IPS DF 6.9 (cell line): Measurements from ENCODE around the gene SPATA25.
A peak's percentile ranks its signal among the peaks of the same experiment; 100 is the strongest.

Experiments used
- DNase-seq: peaks from one replicate; pipeline ENCODE4 v3.0.0-alpha.2; 2013; ENCODE audit warnings: low read depth, low spot score
- H3K27ac ChIP-seq: one replicate; pipeline ENCODE4 v1.5.1; 2013; ENCODE audit warnings: low read length, control low read depth
- H3K27me3 ChIP-seq: 2 replicates; pipeline ENCODE4 v1.6.1; 2013; ENCODE audit warnings: mild to moderate bottlenecking, low read length; ENCODE audit not compliant: control insufficient read depth, insufficient read depth
- H3K36me3 ChIP-seq: 2 replicates; pipeline ENCODE4 v1.6.1; 2013; ENCODE audit warnings: low read length; ENCODE audit not compliant: control insufficient read depth, insufficient read depth
- H3K4me1 ChIP-seq: 2 replicates; pipeline ENCODE4 v1.6.1; 2013; ENCODE audit warnings: low read length; ENCODE audit not compliant: control insufficient read depth, insufficient read depth
- H3K4me3 ChIP-seq: 2 replicates; pipeline ENCODE4 v1.5.1; 2013; ENCODE audit warnings: mild to moderate bottlenecking, low read length
- H3K9me3 ChIP-seq: 2 replicates; pipeline ENCODE4 v1.6.1; 2013; ENCODE audit warnings: low read length, inconsistent platforms; ENCODE audit not compliant: control insufficient read depth, insufficient read depth
- WGBS: extraction: QIAGEN DNeasy Blood & Tissue Kit; methylation state at CpG from one replicate; pipeline ENCODE4 v1.1.7; 2013; ENCODE audit warnings: mixed read lengths, missing lambda C conversion rate; ENCODE audit not compliant: insufficient read length, insufficient coverage; 5-methylcytosine and 5-hydroxymethylcytosine counted together

The SPATA25 gene

GRCh38 chr20:45861221-45862075 is 26.0 kb downstream of the SPATA25 start:
- H3K9me3 ChIP-seq = no peaks in the 10 kb centered on the region
- no peak overlapping the region for H3K27ac ChIP-seq
- no CpG with 5 or more reads among the region's 7 CpGs for whole genome bisulfite sequencing
- H3K4me3 ChIP-seq = no peak overlapping the region
- DNase-seq = no peak
- H3K27me3 ChIP-seq = no peaks in the 10 kb centered on the region
- peaks cover 1% of the 10 kb centered on the region; the same call in 1 of the 2 replicates for H3K4me1 ChIP-seq
- H3K36me3 ChIP-seq = no peaks in the 10 kb centered on the region

DNA sequence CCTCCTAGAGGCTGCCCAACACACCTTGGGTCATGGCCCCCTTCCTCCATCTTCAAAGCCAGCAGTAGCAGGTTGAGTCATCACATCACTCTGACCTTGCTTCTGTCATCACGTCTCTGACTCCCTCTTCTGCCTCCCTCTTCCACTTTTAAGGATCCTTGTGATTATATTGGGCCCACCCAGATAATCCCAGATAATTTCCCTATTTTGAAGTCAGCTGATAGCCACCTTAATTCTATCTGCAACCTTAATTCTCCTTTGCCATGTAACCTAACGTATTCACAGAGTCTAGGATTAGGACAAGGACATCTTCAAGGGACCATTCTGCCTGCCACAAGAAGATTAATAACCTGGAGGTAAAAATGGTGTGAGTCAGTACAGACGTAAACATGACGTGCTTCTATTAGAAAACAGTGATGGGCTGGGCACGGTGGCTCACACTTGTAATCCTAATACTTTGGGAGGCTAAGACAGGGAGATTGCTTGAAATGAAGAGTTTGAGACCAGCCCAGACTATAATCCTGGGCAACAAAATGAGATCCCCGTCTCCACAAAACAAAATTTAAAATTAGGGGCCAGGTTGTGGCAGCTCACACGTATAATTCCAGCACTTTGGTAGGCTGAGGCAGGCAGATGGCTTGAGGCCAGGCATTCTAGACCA is 26.7 kb downstream of the SPATA25 start:
- no CpG with 5 or more reads among the region's 7 CpGs for WGBS
- H3K27ac ChIP-seq = no peak overlapping the region

DNA sequence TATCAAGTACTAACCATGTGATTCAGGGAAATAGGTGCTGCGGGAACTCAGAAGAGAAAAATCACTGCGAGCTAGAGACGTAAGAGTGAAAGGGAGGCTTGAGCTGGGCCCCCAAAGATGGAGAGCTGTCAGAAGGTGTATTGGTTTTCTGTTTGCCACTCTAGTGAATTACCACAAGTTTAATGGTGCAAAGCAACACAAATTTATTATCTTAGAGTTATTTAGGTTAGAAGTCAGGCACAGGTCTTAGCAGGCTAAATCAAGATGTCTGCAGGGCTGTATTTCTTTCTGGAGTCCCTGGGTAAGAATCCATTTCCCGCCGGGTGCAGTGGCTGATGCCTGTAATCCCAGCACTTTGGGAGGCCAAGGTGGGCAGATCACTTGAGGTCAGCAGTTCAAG is 27.5 kb downstream of the SPATA25 start:
- Histone ChIP-seq H3K9me3 (no peaks in the 10 kb centered on the region), H3K27ac (no peak overlapping the region), H3K27me3 (no peaks in the 10 kb centered on the region), H3K4me1 (peaks cover 3% of the 10 kb centered on the region; the same call in 1 of the 2 replicates), H3K4me3 (no peak overlapping the region), H3K36me3 (no peaks in the 10 kb centered on the region)
- WGBS = no CpG with 5 or more reads among the region's 5 CpGs
- no peak for DNase-seq

More for the DNA sequence above, 26.7 kb downstream of the SPATA25 start:
- Histone ChIP-seq H3K36me3 (no peaks in the 10 kb centered on the region), H3K4me1 (peaks cover 1% of the 10 kb centered on the region; the same call in 1 of the 2 replicates), H3K9me3 (no peaks in the 10 kb centered on the region), H3K27me3 (no peaks in the 10 kb centered on the region), H3K4me3 (no peak overlapping the region)
- no peak for DNase-seq

DNA sequence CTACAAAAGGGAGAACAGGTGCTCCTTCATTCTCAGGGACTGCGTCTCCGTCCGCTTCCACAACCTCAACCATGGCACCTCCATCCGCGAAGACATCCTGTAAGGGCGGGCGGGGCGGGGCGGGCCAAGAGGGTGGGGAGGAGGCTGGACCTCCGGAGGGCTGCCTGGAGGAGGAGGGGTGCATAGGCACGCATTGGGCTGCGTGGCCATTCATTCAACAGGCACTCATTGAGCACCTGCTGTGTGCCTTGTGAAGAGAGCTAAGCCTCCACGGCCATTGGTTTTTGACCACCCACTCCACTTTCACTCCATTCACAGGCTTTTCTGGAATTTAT is 29.6 kb downstream of the SPATA25 start:
- peaks cover 4% of the 10 kb centered on the region; the same call in 1 of the 2 replicates for H3K4me1 ChIP-seq
- no peak for DNase-seq
- H3K9me3 ChIP-seq = no peaks in the 10 kb centered on the region
- peak overlapping the region; percentile 18; the same call in 1 of the 2 replicates for H3K4me3 ChIP-seq
- H3K27ac ChIP-seq = no peak overlapping the region
- no peaks in the 10 kb centered on the region for H3K27me3 ChIP-seq
- no CpG with 5 or more reads among the region's 13 CpGs for WGBS
- H3K36me3 ChIP-seq = no peaks in the 10 kb centered on the region

- Histone ChIP-seq H3K9me3 (no peaks in the 10 kb centered on the region), H3K36me3 (no peaks in the 10 kb centered on the region), H3K4me1 (peaks cover 4% of the 10 kb centered on the region; the same call in 1 of the 2 replicates), H3K4me3 (peak within 1 kb of the TSS; percentile 69), H3K27ac (no peak within 1 kb of the TSS), H3K27me3 (no peaks in the 10 kb centered on the region)
- no CpG with 5 or more reads among the region's 36 CpGs for WGBS
- peak; percentile 100 for DNase-seq
Measured at GRCh38 chr20:45857114-45857881, 30.1 kb downstream of the SPATA25 start, which contains the start of the genes ACOT8 and ZSWIM3. Gene ACOT8 (minus strand): TSS chr20:45857392. CDS start chr20:45857315, 77 bp downstream. Gene ZSWIM3 (plus strand): TSS chr20:45857614. CDS start chr20:45857826, 212 bp downstream.

DNA sequence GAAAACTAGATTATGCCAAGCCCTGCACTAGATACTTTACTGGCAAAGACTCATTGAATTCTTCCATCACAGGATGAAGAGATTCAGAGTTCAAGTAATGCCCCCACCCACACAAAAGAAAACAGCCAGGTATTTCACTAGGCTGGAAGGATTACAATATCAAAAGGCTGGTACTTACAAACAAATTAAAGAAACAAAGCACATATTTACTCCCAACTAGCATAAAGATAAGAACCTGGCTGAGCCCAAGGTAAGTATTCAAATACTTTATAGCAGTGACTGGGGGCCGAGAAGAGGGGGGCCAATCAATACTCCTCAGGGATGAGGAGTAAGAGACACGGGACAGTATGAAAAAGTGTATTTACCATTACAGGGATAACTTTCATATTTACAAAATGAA is 33.9 kb downstream of the SPATA25 start:
- DNase-seq = no peak
- WGBS = no CpG with 5 or more reads among the region's 2 CpGs
- H3K27ac ChIP-seq = no peak overlapping the region
- H3K9me3 ChIP-seq = no peaks in the 10 kb centered on the region
- peaks cover 5% of the 10 kb centered on the region; the same call in 1 of the 2 replicates for H3K4me1 ChIP-seq
- H3K36me3 ChIP-seq = peaks cover under 1% of the 10 kb centered on the region; the same call in 1 of the 2 replicates
- H3K4me3 ChIP-seq = no peak overlapping the region
- H3K27me3 ChIP-seq = no peaks in the 10 kb centered on the region

DNA sequence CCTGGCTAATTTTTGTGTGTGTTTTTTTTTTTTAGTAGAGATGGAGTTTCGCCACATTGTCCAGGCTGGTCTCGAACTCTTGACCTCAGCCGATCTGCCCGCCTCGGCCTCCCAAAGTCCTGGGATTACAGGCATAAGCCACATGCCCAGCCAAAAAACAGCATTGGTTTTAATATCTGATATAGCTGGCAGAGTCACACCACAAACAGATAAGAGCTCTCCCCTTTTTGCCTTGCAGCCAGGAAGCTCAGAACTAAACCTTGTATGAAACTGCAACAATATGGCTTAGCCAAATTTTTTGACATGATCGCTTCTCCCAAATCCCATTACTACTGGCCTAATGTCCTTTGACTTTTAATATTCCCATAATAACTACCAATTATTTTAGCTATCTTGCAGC is 35.1 kb downstream of the SPATA25 start:
- H3K4me1 ChIP-seq = peaks cover 5% of the 10 kb centered on the region; the same call in 1 of the 2 replicates
- DNase-seq = no peak
- peaks cover 5% of the 10 kb centered on the region for H3K36me3 ChIP-seq
- no peak overlapping the region for H3K27ac ChIP-seq
- H3K27me3 ChIP-seq = no peaks in the 10 kb centered on the region
- no peak overlapping the region for H3K4me3 ChIP-seq
- H3K9me3 ChIP-seq = no peaks in the 10 kb centered on the region
- no CpG with 5 or more reads among the region's 6 CpGs for WGBS

DNA sequence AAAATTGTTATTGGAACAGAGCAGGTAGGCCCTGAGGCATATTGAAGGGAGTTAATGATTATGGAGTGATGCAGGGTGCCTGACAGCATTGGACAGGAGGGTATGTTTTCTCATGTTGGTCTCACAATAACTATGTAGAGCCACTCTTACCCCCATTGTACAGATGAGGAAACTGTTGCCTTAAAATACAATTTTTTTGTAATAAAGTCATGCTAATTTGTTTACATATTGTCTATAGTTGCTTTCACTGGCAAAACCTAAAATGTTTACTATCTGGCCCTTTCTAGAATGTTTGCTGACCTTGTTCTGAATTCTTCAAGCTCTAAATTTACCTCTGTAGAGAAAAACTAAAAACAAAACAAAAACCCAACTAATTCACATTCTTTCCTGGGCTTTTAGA is 35.9 kb downstream of the SPATA25 start:
- DNase-seq = no peak
- H3K4me1 ChIP-seq = peaks cover 4% of the 10 kb centered on the region; the same call in 1 of the 2 replicates
- no peaks in the 10 kb centered on the region for H3K27me3 ChIP-seq
- H3K27ac ChIP-seq = no peak overlapping the region
- no peak overlapping the region for H3K4me3 ChIP-seq
- no peaks in the 10 kb centered on the region for H3K9me3 ChIP-seq
- peaks cover 5% of the 10 kb centered on the region for H3K36me3 ChIP-seq

DNA sequence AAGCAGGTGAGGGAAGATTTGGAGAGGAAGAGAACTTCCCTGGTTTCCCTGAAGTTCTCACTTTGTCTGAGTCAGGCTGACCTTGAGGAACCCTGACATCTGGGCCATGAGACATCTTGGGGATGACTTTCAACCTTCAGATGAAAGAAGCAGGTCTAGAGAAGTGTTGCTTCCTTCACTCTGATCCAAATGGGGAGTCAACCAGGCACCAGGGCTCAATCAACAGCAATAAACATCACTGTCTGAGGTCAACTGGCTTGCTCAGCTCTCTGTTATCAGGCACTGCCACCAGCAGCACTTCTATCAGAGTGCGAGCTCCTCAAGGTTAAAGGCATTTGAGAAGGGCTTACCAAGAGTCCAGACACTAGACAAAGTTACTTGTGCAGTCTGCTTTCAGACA is 36.5 kb downstream of the SPATA25 start:
- H3K27ac ChIP-seq = no peak overlapping the region
- no peaks in the 10 kb centered on the region for H3K9me3 ChIP-seq
- H3K27me3 ChIP-seq = no peaks in the 10 kb centered on the region
- H3K4me1 ChIP-seq = peaks cover 4% of the 10 kb centered on the region; the same call in 1 of the 2 replicates
- no CpG with 5 or more reads among the region's 1 CpG for WGBS
- no peak overlapping the region for H3K4me3 ChIP-seq
- no peak for DNase-seq
- H3K36me3 ChIP-seq = peaks cover 5% of the 10 kb centered on the region

DNA sequence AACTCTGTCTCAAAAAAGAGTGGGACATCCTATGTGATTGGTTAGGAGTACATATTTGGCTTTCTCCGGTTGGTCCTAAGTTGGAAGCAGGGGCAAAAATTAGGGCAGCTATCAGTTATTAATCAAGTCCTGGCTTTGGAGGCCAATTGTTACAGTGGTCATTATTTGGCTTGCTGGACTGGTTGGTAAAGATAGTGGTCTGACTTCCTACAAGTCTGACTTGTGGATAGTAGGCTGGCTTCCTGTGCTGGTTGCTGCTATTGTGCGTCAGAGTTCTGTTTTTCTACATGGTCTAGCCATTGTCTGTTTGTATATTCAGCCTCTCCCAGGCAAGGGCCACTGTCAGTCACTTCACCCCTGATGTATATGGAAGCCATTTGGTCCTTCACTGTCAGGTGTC is 37.2 kb downstream of the SPATA25 start:
- Histone ChIP-seq H3K4me1 (peaks cover 4% of the 10 kb centered on the region; the same call in 1 of the 2 replicates), H3K27ac (no peak overlapping the region), H3K36me3 (peaks cover 5% of the 10 kb centered on the region), H3K4me3 (no peak overlapping the region), H3K27me3 (no peaks in the 10 kb centered on the region), H3K9me3 (no peaks in the 10 kb centered on the region)
- no peak for DNase-seq
- no CpG with 5 or more reads among the region's 2 CpGs for WGBS
